Activated T-helper 9 cell treated with anti-CD3 and anti-CD28 coated beads, Interleukin-2, amount 50 U/mL, for 16 hours (primary cell): ENCODE measurements around the gene RXFP4.

ENCODE experiments used
- DNase-seq: peaks from one replicate; pipeline ENCODE4 v3.0.0-alpha.2; 2020; ENCODE audit warnings: low read depth

The RXFP4 gene

GRCh38 chr1:155931332-155932038 lies 10.0 kb upstream of the RXFP4 start:
- no peak for DNase-seq

GRCh38 chr1:155932081-155932480 lies 9.4 kb upstream of the RXFP4 start:
- DNase-seq = no peak

GRCh38 chr1:155932487-155932886 lies 9.0 kb upstream of the RXFP4 start:
- no peak for DNase-seq

GRCh38 chr1:155933591-155934096 lies 7.8 kb upstream of the RXFP4 start:
- no peak for DNase-seq

- DNase-seq = peak; percentile 91
These were observed 7.1 kb upstream of the RXFP4 start, which contains the start of gene KHDC4 for GRCh38 chr1:155934097-155934935. Gene KHDC4 (minus strand): TSS chr1:155934413. CDS start chr1:155934373, 40 bp downstream.

GRCh38 chr1:155934936-155935590 lies 6.4 kb upstream of the RXFP4 start:
- no peak for DNase-seq

- no peak for DNase-seq
These were observed 3.2 kb upstream of the RXFP4 start for GRCh38 chr1:155938220-155938627.

- DNase-seq = no peak
These were observed 901 bp upstream of the RXFP4 start for GRCh38 chr1:155940482-155940992.

- no peak for DNase-seq
These were observed 550 bp downstream of the RXFP4 start for GRCh38 chr1:155941845-155942531.

GRCh38 chr1:155942578-155943141 lies 1.2 kb downstream of the RXFP4 start:
- DNase-seq = no peak

- DNase-seq = no peak
These were observed 3.0 kb downstream of the RXFP4 start for GRCh38 chr1:155944444-155944799.

- no peak for DNase-seq
These were observed 5.3 kb downstream of the RXFP4 start for GRCh38 chr1:155946633-155947219.

- DNase-seq = no peak
These were observed 5.9 kb downstream of the RXFP4 start for GRCh38 chr1:155947292-155947691.

- DNase-seq = no peak
These were observed 6.3 kb downstream of the RXFP4 start for GRCh38 chr1:155947741-155948140.

GRCh38 chr1:155950829-155951228 lies 9.4 kb downstream of the RXFP4 start:
- DNase-seq = no peak

GRCh38 chr1:155951753-155952504 lies 10.5 kb downstream of the RXFP4 start:
- no peak for DNase-seq

- no peak for DNase-seq
These were observed 11.1 kb downstream of the RXFP4 start for GRCh38 chr1:155952505-155952890.

- DNase-seq = no peak
These were observed 13.2 kb downstream of the RXFP4 start for GRCh38 chr1:155954645-155955044.

GRCh38 chr1:155957411-155957915 lies 16.0 kb downstream of the RXFP4 start:
- no peak for DNase-seq

GRCh38 chr1:155960081-155960745 lies 18.8 kb downstream of the RXFP4 start:
- DNase-seq = no peak
